ENCODE results near the gene PPFIBP2.

GRCh38 chr11:7561562-7561961, 47.8 kb downstream of the PPFIBP2 start:
- no peak for TF ChIP-seq CTCF (IDR thresholded peaks at IDR 0.05)
- TF ChIP-seq POLR2A (IDR thresholded peaks at IDR 0.05) = no peak

All from esophagus squamous epithelium (tissue), 4 donors.